HG03575 (cell line): ENCODE data around the gene COX7A2.

Source experiments
- ATAC-seq: cut with Tn5 transposase; IDR thresholded peaks from one replicate; pipeline ENCODE4 v1.9.1; 2021; ENCODE audit not compliant: unreplicated experiment, insufficient number of reproducible peaks, low FRiP score; ENCODE audit errors: extremely low read depth

COX7A2 gene

DNA sequence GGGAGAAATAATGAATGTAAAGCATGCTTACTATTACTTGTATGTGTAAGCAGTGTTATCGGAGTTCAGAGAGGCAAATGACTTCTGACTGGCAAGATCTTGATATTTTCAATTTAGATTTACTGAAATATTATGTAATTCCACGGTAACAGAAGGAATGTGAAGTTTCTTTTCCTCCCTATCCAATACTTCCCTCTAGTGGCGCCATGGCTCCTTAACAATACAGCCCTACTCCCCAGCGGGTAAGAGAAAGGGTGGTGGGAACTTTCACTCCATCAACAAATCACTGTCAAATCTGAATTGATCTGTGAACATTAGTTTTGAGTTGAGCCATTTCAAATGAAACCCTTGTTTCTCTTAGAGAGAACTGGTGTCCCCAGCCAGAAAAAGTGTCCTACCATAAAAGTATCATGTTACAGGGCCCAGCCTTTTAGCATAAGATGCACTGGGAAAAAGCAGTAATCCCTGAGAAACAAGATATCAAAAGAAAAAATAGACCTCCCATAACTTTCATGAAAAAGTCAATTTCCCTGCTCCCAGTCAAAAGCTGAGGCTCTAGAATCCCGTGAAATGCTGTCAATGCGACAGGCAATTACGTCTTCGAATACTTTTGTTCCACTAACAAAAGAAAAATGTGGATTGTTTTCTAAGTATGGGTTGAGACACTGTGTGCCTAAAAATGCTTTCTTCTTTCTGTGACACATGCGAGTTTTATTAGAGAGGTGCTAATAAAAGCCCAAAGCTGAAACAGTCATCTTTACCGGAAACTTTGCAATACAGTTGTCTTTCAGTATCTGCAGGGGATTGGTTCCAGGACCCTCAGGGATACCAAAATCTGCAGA lies 12.9 kb downstream of the COX7A2 start:
- ATAC-seq, result no peak

DNA sequence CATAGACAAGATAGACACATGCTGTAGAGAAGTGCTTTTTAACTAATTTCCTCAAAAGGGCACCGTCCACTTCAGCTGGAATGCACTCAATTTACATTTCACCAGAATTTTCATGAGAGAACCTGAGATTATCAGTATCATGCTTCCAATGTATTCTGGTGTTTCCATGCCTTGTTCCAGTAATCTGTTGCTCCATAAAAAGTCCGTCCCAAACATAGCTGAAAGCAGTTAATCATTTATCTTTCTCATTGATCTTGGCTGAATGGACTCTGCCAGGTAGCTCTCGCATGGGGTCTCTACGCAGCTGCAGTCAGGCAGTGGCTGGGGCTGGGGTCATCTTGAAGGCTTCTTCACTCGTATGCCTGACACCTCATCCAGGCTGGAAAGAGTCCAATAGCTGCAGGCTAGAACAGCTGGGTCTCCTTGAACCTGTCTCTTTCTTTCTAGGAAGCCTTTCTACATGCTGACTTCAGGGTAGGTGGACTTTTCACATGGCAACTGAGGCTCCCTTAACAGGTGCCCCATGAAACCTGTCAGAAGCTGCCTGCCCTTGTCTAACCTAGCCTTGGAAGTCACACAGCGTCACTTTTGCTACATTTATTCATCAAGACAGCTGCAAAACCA lies 19.2 kb downstream of the COX7A2 start:
- no peak for ATAC-seq

DNA sequence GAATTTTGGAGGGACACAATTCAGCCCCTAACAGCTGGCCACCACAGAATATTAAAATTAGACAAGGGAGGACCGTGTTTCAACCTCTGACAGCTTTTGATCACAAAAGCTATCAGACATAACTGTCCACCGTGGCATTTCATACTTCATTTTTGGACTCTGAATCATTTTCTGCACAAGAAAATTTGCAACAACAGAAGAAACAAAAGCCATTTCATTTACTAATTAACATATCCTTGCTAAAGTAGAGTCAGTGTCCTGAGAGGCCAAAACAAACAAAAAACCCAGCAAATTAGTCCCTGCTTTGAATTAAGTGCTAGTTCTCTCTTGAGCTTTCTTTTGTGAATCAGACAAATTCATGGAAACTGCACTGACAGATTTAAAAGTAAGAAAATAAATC lies 20.2 kb downstream of the COX7A2 start:
- no peak for ATAC-seq

DNA sequence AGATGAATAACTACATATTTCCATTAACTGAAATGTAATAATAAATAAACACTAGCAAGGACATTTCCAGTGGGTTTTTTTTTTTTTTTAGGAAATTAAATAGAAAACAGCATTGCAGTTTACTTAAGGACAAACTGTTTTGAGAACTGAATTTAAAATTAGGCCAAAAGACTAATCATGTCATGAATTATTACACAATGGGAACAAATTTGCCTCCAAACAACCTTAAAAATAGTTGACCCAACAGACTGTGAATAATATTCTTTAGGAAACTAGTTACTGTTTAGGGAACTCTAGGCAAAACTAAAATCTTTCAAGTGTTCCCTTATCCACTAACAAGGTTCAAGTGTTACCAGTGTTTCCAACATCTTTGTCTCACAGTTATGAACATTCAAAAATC lies 21.3 kb downstream of the COX7A2 start:
- no peak for ATAC-seq

DNA sequence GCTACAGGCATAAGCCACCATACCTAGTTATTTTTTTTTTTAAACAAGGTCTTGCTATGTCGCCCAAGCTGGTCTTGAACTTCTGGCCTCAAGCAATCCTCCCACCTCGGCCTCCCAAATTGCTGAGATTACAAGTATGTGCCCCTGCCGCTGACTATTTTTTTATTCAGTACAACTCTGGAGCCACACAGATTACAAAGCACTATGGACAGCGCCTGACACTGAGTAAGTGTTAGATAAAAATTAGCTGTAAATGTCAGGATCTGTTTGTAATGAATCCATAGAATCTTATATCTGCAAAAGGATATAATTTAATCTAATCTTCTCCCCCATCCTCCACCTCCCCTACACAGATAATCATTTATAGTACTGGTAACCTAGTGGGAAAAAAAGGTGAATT lies 22.5 kb downstream of the COX7A2 start:
- ATAC-seq, result no peak

DNA sequence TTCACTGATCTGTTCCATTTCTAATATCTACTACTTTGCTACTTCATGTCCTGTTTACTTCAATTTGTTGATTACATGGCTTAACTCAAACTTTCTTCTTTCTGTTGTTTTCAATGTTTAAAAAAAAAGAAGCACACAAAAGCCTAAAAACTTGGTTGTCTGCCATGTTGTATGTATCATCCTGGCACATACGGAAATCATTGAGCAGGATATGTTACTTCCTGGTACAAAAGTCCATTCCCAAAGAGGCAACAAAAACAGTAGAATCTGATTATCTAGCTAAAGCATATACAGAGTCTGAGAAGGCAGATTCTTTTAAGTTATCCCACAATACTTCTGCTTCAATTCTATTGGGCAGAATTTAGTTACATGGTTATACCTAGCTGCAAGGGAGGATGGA lies 23.2 kb downstream of the COX7A2 start:
- ATAC-seq, result no peak

DNA sequence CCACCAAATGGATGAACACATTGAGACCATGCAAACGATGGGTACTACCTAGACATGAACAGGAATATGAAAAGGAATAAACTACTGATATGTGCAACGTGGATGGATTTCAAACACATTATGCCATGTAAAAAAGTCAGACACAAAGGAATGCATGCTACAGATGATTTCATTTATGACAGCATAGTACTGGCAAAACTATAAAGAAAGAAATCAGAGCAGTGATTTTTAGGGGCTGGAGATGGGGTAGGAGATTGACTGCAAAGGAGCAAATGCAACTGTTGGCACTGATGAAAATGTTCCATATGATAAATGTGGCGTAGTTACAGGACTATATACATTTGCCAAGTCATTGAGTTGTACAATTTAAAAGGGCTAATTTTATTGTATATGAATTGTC lies 24.3 kb downstream of the COX7A2 start:
- no peak for ATAC-seq

DNA sequence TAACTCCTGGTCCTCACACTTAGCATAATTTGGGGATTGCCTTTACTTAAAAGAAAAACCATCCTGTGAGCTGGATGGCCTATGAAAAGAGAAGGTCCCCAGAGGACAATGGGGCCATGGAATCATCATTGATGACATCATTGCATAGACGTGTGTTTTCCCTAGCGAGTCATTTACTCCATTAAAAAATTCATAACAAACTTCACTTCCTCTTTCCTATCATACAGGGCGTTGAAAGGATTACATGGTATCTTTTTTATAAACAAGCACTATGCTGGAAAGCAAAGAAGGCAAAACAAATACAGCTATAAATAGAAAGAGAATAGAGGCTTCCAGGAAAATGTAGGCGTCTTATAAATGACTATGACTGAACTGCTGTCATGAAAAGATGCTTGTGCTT lies 26.4 kb downstream of the COX7A2 start:
- no peak for ATAC-seq

DNA sequence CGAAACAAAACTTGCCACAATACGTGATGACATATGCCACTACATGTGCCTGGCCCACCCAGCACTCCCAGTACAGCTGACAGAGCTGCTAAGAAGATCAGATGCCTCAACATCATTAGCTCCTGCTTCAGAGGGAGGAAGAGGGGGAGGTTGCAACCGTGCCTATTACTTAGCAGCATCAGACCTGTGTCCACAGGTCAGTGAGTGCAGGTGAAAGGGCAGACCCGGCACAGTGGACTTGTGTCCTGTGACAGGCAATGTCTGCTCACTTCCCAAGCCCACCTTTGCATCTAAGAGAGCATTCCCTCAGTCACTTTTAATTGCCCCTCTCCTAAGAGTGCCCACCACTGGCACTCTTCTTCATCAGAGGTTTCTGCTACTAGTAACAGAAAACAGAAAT lies 28.3 kb downstream of the COX7A2 start:
- no peak for ATAC-seq

DNA sequence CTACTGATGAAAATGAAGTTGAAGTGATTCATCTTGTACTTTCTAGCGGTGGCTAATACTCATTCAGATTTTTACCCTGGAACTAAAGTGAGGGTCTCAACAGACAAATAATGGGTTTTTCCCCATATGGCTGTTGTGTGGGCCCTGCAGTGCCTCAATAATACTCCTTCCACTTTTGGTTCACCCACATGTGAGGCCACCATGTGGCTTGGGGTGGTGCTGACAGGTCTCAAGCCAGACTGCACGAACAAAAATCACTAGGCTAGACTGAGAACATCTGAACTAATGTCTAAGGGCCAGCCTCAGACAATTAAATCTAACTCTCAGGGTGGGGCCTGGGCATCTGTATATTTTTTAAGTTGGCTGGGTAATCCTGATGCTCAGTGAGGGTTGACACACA lies 29.9 kb downstream of the COX7A2 start:
- peak; percentile 42 for ATAC-seq

DNA sequence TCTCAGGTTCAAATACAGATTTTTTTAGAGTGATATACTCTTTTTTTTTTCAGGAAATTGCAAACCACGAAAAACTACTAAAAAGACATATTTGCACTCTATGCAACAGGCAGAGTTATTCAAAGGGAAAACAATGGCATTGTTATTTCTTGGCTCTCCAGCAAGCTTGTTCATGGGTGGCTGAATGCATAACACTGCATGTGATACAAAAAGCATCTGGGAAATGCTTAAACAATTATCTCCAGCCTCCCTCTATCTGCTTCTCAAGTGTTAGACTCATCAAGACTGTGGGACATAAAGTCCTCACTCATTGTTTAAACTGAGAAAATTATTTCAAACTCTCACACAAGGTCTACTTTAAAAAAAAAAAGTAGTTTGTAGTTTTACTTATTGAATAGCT lies 30.5 kb downstream of the COX7A2 start:
- ATAC-seq, result no peak

DNA sequence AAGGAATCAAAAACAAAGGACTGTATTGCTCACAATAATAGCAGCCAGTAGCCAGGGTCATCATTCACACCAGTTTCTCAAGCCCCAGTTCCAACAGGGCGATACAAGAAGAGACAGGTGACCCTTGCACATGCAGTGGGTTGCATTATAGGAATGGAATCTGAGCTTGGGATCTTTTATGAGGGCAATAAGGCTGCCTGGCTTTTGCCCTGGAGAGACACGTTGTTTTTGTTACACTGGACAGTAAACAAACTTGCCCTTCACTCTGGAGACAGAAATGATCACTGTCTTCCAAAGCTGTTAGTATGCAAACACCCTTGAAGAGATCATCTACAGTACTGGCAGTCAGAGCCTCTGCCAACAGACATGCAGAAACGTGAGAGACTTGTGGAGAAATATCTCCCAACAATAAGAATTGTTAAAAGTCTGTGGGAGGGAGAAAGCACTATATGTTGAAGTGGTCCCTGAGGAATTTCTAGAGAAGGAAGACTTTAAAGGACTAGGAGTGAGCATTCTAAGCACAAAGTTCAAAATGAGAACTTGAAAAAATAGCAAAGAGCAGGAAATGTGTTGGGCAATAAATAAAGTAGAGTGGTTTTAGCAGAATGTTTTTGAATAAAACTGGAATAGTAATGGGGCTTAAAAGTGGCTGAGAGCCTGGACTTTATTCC lies 31.5 kb downstream of the COX7A2 start:
- no peak for ATAC-seq

DNA sequence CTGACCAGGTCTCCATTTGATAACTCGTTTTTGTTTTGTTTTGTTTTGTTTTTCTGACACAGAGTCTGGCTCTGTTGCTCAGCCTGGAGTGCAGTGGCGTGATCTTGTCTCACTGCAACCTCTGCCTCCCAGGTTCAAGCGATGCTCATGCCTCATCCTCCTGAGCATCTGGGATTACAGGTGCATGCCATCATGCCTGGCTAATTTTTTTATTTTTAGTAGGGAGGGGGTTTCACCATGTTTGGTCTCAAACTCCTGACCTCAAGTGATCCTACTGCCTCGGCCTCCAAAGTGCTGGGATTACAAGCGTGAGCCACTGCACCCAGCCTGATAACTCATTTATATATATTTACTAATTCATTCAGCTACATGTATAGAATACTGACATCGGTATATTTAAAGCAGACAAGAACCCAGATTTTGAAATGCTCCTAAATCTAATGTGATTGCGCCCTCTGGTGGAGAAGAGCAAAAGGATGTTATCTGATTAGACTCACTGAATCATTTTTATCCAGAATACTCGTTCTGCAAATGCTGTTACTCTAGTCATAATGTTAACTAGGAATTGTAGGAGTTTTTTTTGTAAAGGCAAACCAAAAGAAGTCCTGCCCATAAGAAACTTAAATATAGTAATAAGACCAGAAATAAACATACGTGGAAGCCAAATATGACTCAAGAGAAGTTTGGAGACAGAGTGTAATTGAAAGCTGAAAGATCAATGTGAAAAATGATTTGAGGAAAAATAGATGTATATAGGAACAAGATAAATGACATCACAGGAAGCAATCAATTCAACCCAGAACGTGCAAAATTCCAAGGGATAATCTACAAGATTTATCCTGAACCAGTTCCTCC lies 32.5 kb downstream of the COX7A2 start:
- no peak for ATAC-seq

DNA sequence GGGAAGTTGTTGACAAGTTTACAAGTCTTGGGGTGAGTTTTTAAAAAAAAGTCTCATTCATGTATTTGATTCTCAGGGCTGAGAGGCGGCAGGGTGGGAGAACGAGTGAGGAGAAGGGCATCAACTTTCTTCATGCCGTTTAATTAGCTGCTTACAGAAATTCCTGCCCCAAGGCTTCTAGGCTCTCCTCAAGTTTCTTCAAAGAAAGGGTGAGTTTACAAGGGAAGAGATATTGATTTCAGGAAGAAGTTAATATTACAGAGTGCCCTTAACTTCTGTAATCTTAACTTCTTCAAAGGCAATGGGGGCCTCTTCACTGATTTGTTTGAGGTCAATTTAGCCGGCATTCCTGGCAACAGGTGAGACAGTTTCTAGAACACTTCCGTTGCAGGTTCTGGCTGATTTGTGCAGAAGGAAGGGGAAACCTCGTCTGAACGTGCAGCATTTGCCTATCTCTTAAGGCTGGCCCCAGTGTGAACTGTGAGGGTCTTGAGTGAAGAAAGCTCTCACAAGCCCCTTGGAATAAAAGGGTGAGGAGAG lies 34.3 kb downstream of the COX7A2 start:
- ATAC-seq, result no peak

DNA sequence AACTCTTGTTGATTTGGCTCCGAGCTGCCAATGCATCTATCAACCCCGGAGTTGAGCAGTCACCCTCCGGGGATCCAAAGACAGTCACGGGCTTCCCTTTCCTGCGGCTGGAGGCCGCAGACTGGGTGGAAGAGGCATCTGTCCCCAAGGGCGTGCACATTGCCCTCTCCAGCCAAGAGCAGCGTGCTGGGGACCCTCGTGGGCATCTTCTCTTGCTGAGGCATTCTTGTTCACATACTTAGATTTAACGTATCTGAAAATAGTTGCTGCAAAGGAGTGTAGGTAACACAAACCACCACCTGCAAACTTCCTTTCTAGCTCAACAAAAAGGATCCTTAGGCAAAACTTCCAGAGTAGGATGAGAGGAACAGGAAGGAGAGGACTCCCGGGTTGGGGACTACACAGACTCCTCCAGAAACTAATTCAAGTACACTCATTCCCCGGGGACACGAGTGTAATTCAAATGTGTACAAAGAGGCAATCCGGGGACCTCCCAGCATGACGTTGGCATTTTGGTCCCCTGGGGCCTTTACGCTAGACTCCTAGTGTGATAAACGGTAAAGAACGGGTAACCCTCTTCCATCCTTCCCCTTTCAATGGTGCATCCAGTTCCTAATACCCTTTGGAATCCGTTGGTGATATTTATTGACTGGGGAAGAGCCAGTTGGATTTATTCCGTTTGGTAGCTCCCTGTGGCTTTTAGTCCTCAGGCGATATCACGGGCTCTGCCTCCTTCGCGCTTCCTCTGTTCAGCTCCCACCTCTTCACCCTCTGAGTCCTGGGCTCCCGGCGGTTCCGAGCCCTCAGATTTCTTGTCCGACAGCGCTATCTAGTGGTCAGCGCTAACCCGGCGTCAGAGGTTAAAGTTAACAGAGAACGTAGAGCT lies 35.1 kb downstream of the COX7A2 start:
- ATAC-seq, result peak; percentile 50

DNA sequence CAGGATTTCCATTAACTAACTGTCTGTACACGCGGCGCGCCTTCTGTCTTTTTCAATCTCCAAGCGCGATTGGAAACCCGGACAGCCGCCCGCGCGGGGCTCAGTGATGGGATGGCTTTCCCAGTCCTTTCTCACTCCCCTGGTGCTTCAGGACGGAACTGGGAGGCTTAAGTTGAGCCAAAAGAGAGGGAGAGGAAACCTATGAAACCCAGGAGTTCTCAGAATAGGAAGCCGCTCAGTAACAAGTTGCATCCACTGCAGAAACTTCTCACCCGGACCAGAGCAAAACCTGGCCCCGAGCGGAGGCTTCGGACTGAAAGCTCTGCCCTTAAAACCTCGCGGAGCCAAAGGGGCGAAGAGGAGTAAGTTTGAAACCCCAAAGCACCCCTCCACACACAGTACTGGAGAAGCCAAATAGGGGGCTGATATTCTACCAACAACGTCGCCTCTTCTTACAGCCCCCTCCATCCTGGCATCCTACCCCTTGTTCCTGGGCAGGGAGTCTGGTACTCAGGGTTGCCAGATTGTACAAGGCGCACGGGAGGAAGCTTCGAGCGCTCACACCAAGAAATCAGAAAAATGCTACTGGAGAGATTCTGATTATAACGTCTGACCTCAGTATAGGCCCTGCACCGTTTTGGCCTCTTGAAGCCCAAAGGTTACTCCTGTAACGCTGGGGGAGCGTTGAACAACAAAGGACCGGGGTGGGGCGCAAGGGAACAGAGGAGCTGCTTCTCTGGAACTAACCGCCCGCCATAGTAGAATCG lies 36.8 kb downstream of the COX7A2 start:
- no peak for ATAC-seq

DNA sequence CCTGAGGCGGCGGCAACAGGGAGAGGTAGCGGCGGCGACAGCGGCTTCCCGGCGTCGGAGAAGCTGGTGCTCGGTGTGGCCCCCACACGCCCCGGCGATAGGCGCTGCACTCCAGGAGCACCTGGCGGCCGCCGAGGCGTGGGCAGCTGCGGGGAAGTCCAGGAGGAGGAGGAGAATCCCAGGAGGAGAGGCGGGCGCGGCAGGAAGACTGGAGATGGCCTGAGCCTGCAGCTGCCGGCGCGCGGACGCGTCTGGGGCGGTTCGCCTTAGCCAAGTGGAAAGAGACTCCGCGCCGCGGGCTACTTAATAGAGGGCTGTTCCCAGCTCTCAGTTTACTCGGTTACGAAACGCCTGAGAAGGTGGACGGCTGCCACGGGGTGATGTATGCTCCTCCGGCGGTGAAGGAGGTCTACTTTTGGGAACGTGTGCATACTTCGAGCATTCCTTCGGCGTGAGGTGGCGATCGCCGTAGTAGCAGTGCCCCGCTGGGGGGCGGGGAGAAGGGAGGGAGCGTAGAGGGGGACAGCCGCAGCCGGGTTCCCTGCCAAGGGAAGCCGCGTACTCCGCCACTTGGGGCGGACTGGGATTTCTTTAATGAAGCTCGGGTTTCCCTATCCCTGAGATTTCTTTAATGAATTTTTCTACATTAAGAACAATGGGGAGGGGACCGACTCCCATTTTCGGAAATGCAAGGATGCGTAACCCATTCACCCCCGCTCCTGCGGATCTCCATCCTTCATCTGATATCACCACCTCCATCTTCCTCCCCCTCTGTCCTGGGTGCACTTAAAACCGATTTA lies 37.6 kb downstream of the COX7A2 start, which contains the start of gene COL12A1:
Gene COL12A1, minus strand, starts transcription at position 278 of the 800 bp plus-strand sequence. CDS start 3,261 bp downstream, outside the sequence.
- ATAC-seq, result no peak
